Adipose tissue (tissue), 3 donors: ENCODE data around the gene CXCL5. TPM values are rescaled to one million over a fixed set of nuclear protein-coding genes. Genes with fewer than 3 reads are reported as not detected.

Experiments used
- H3K27ac ChIP-seq: one replicate; pipeline ENCODE4 v1.5.1; 2013; ENCODE audit warnings: low read depth, low read length
- WGBS, 3 donors: extraction: QIAGEN DNeasy Blood & Tissue Kit; methylation state at CpG; one replicate each; pipeline ENCODE4 v1.1.7; 2013; 5-methylcytosine and 5-hydroxymethylcytosine counted together
- polyA plus RNA-seq, 3 donors: library from polyadenylated mRNA; stranded (reverse); fragments of 200-250 nt; gene quantifications; one replicate each; pipeline ENCODE4 v1.2.3, GENCODE V29; 2013
- donor health status: healthy with polysubstance abuse.
- donor health status: Bipolar disorder and iron deficiency.
- donor health status: healthy.

The CXCL5 gene
- polyA plus RNA-seq, 3 donors = 0.06 to 5.4 (median 0.34) TPM

GRCh38 chr4:74018771-74019170, 20.3 kb upstream of the CXCL5 start:
- H3K27ac ChIP-seq = no peak overlapping the region
- WGBS, 3 donors = 37 to 70% (median 41%) methylated on average over 3 of the region's 3 CpGs

- H3K27ac ChIP-seq = no peak overlapping the region
Observed at GRCh38 chr4:74018116-74018515, 19.6 kb upstream of the CXCL5 start.

DNA sequence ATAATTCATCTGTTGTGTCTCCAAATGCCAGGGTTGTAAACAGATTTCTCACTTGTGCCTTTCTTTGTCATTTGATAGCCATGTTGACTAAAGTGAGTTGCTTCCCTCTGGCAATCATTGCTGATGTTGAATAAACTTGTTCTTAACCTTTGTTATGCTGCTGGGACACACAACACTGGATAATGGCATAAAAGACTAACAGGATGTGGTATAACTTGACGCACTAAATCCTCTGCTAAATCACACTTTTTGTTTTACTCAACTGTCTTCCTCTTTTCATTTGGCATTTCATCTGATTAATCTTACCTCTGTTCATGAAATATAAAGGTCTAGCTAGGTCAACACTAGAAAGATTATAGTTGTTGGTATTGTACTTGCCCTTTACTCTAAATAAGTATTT, 17.6 kb upstream of the CXCL5 start:
- 36 to 79% (median 46%) methylated on average over 1 of the region's 1 CpG for WGBS, 3 donors
- H3K27ac ChIP-seq = no peak overlapping the region

DNA sequence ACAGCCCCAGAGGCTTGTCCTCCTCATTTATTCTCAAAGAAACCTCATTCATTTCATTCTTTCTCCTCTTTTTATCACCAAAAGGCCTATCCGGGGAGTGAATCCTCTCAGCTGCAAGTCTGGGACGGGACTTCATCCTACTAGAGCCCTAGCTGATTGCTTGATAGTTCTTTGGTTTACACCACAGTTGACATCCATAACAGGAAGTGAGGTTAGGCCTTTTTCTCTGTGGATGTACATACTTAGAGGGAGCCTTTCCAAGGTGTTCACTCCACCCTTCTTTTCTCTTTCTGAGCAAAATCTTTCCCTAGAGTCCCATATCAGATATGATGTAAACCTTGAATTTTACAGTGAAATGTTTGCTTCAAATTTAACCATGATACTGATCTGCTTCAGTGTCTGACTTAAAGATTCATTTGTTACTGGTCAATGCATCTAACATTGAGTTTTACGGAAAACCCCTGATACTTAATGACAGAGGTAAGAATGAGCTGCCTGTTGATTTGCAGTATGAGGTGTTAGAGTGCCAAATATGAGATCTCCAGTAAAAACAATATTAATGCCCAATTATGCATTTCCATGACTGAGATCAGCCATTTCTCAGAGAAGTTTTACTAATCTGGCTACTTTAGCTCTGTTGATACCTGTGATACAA, 16.8 kb upstream of the CXCL5 start:
- no peak overlapping the region for H3K27ac ChIP-seq
- 92% methylated on average over 3 of the region's 3 CpGs for WGBS, 3 donors

- WGBS, 3 donors = 9 to 21% (median 21%) methylated on average over 1 of the region's 1 CpG
Observed at GRCh38 chr4:74014332-74014731, 15.9 kb upstream of the CXCL5 start.

GRCh38 chr4:74013264-74013663, 14.8 kb upstream of the CXCL5 start:
- 43 to 68% (median 66%) methylated on average over 2 of the region's 2 CpGs for WGBS, 3 donors
- no peak overlapping the region for H3K27ac ChIP-seq

More at GRCh38 chr4:74014332-74014731, 15.9 kb upstream of the CXCL5 start:
- H3K27ac ChIP-seq = no peak overlapping the region

DNA sequence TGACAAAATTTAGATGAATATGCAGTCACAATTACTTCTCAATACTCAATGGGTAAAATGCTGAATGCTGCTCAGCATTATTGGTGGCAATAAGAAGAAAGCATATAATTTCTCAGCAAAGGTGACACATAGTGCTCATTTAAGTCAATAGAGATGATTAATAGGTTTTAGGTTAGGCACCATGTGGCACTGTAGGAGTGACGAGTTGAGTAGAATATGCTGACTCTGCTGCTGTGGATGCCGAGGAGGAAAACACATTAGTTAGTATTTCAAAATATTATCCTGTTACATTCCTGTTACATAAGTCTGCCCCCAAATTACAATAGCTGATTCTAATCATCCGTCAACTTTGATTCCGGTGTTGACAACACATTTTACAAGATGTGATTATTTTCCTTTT, 13.7 kb upstream of the CXCL5 start:
- WGBS, 3 donors = 52 to 69% (median 66%) methylated on average over 4 of the region's 4 CpGs
- H3K27ac ChIP-seq = no peak overlapping the region

DNA sequence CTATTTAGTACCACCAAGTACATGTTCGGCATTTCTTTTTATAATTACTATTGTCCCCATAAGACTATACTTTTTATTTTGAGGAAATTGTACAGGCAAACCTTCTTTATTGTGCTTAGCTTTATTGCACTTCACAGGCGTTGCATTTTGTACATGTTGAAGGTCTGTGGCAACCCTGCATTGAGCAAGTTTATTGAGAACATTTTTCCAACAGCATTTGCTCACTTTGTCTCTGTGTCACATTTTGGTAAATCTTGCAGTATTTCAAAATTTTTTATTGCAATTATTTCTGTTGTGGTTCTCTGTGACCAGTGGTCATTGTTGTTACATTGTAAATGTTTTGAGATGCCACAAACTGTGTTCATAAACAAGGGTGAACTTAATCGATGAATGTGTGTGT, 10.8 kb upstream of the CXCL5 start:
- H3K27ac ChIP-seq = no peak overlapping the region
- 80 to 96% (median 88%) methylated on average over 3 of the region's 3 CpGs for WGBS, 3 donors

- no peak overlapping the region for H3K27ac ChIP-seq
- WGBS, 3 donors = 48 to 83% (median 60%) methylated on average over 2 of the region's 2 CpGs
Observed at GRCh38 chr4:74006009-74006476, 7.6 kb upstream of the CXCL5 start.

- 22 to 36% (median 31%) methylated on average over 3 of the region's 3 CpGs for WGBS, 3 donors
Observed at GRCh38 chr4:74005528-74005927, 7.1 kb upstream of the CXCL5 start.

GRCh38 chr4:74004668-74005067, 6.2 kb upstream of the CXCL5 start:
- H3K27ac ChIP-seq = no peak overlapping the region
- 54 to 59% (median 59%) methylated on average over 4 of the region's 4 CpGs for WGBS, 3 donors

More at GRCh38 chr4:74005528-74005927, 7.1 kb upstream of the CXCL5 start:
- H3K27ac ChIP-seq = no peak overlapping the region

DNA sequence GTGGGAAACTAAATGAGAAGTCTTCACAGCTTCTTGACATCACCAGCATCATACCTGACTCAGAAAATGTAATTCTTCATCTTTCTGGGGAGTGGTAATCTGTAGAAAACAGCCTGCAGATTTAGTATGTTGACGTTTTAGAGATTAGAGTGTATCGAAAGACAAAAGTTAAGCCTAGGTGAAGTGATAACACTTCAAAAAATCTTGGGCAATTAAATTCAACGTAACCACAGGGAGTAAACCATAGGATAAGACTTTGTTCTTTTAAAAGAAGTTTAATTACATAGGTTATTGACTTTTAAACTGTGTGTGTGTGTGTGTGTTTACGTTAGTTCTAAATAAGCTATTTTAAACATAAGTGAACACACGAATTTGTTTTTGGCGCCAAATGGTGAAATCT, 1.8 kb upstream of the CXCL5 start:
- H3K27ac ChIP-seq = no peak overlapping the region
- WGBS, 3 donors = 74 to 87% (median 79%) methylated on average over 6 of the region's 6 CpGs

- 0 to 42% (median 3%) methylated on average over 1 of the region's 1 CpG for WGBS, 3 donors
- H3K27ac ChIP-seq = no peak overlapping the region
Observed at GRCh38 chr4:73992050-73992449, 6.4 kb downstream of the CXCL5 start.

GRCh38 chr4:73991742-73992000, 6.8 kb downstream of the CXCL5 start:
- no peak overlapping the region for H3K27ac ChIP-seq
- WGBS, 3 donors = 89 to 100% (median 89%) methylated on average over 1 of the region's 1 CpG

GRCh38 chr4:73990988-73991741, 7.3 kb downstream of the CXCL5 start:
- 85 to 94% (median 85%) methylated on average over 9 of the region's 9 CpGs for WGBS, 3 donors
- no peak overlapping the region for H3K27ac ChIP-seq

DNA sequence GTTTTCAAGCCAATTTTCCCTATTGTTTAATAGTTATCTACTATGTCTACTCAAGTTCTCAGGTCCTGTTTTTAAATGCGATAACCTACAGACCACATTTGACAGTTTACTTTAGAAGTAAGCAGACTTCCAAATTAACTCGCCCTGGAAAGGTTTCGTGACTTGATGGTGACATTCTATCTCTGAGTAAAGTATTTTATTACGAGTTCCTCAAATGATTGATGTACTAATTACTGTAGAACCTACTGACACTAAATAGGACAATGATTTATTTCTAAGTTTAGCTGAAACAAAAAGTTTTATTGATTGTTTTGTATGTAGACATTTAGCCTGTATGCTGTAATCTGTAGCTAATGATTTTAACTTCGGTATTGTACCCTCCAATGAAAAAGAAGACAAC, 8.5 kb downstream of the CXCL5 start:
- 54 to 77% (median 70%) methylated on average over 5 of the region's 5 CpGs for WGBS, 3 donors
- H3K27ac ChIP-seq = no peak overlapping the region

GRCh38 chr4:73989031-73989430, 9.4 kb downstream of the CXCL5 start:
- H3K27ac ChIP-seq = no peak overlapping the region
- 51 to 64% (median 61%) methylated on average over 3 of the region's 3 CpGs for WGBS, 3 donors

GRCh38 chr4:73988061-73988460, 10.4 kb downstream of the CXCL5 start, which contains the start of gene PPBP:
PPBP (minus strand) TSS chr4:73988190; CDS start chr4:73988103, 87 bp downstream.
- 78 to 83% (median 78%) methylated on average over 2 of the region's 2 CpGs for WGBS, 3 donors
- H3K27ac ChIP-seq = no peak within 1 kb of the TSS

- H3K27ac ChIP-seq = no peak overlapping the region
- 60 to 68% (median 62%) methylated on average over 1 of the region's 1 CpG for WGBS, 3 donors
Observed at GRCh38 chr4:73985528-73985852, 13.0 kb downstream of the CXCL5 start.
